OCI-LY3 (cell line): ENCODE measurements around the gene CAPZB.

Experiments
- H2AFZ ChIP-seq: fragments of 200-600, 300-600 bp; shearing (Covaris generic); 2 replicates; pipeline ENCODE4 v1.6.0; 2014; ENCODE audit warnings: antibody characterized with exemption, low read depth, low read length
- H3K27ac ChIP-seq: fragments of 200-600, 300-600 bp; sonication (generic); 2 replicates; pipeline ENCODE4 v1.5.1; 2014; ENCODE audit warnings: mild to moderate bottlenecking, low read length, moderate library complexity, mixed read lengths
- H3K27me3 ChIP-seq: fragments of 200-600, 300-600 bp; sonication (generic); 2 replicates; pipeline ENCODE4 v1.6.1; 2014; ENCODE audit warnings: low read depth, low read length, mixed read lengths
- H3K36me3 ChIP-seq: fragments of 200-600, 300-600 bp; sonication (generic); replicated peaks from 2 replicates; pipeline ENCODE3; 2014; ENCODE audit warnings: low read depth, low read length, mixed read lengths
- H3K4me1 ChIP-seq: fragments of 300-600, 200-600 bp; sonication (generic); 2 replicates; pipeline ENCODE4 v1.6.1; 2014; ENCODE audit warnings: low read length, mixed read lengths
- H3K4me2 ChIP-seq: fragments of 200-600, 300-600 bp; sonication (generic); 2 replicates; pipeline ENCODE4 v1.6.1; 2014; ENCODE audit warnings: low read length, mixed read lengths
- H3K4me3 ChIP-seq: fragments of 300-600, 200-600 bp; sonication (generic); 2 replicates; pipeline ENCODE4 v1.5.1; 2014; ENCODE audit warnings: antibody characterized with exemption, mild to moderate bottlenecking, low read length, moderate library complexity
- H3K79me2 ChIP-seq: fragments of 300-600, 200-600 bp; shearing (Covaris generic); 2 replicates; pipeline ENCODE4 v1.6.1; 2014; ENCODE audit warnings: mild to moderate bottlenecking, low read length, mixed read lengths
- H3K9ac ChIP-seq: fragments of 300-600, 200-600 bp; shearing (Covaris generic); 2 replicates; pipeline ENCODE4 v1.6.0; 2014; ENCODE audit warnings: mild to moderate bottlenecking, low read length, moderate library complexity
- H3K9me3 ChIP-seq: fragments of 200-600, 300-600 bp; shearing (Covaris generic); 2 replicates; pipeline ENCODE4 v1.6.1; 2014; ENCODE audit warnings: low read length, mixed read lengths; ENCODE audit not compliant: insufficient read depth
- H4K20me1 ChIP-seq: fragments of 200-600, 300-600 bp; sonication (generic); 2 replicates; pipeline ENCODE4 v1.6.1; 2016; ENCODE audit warnings: low read length, mixed read lengths; ENCODE audit not compliant: insufficient read depth
- CTCF ChIP-seq: fragments of 200-600, 300-600 bp; sonication (generic); IDR thresholded peaks from 2 replicates; pipeline ENCODE4 v1.5.1; 2014; ENCODE audit warnings: antibody characterized with exemption, low read length, low read depth
- EZH2phosphoT487 ChIP-seq: fragments of 200-600 bp; shearing (Covaris generic); IDR thresholded peaks from 2 replicates; pipeline ENCODE4 v1.6.1; 2018; ENCODE audit warnings: antibody characterized with exemption, mixed run types, low read depth

Gene CAPZB

GRCh38 chr1:19385221-19385620, 100.1 kb downstream of the CAPZB start:
- peaks cover 6% of the 10 kb centered on the region for H3K79me2 ChIP-seq
- H3K4me2 ChIP-seq: no peak overlapping the region
- H3K4me1 ChIP-seq: no peaks in the 10 kb centered on the region
- no peaks in the 10 kb centered on the region for H3K27me3 ChIP-seq
- H4K20me1 ChIP-seq: 0 out of 2 replicates have a peak, but pooled peaks cover 3% of the 10 kb centered on the region
- no peak overlapping the region for H3K4me3 ChIP-seq
- no peaks in the 10 kb centered on the region for H3K9me3 ChIP-seq
- no peak overlapping the region for H2AFZ ChIP-seq
- no peak overlapping the region for H3K27ac ChIP-seq
- H3K36me3 ChIP-seq: peaks cover 2% of the 10 kb centered on the region
- H3K9ac ChIP-seq: no peak overlapping the region
- TF ChIP-seq EZH2phosphoT487: no peak
- no peak for TF ChIP-seq CTCF

- Histone ChIP-seq H3K9me3 (no peaks in the 10 kb centered on the region), H3K4me1 (no peaks in the 10 kb centered on the region), H3K9ac (no peak overlapping the region), H3K4me3 (no peak overlapping the region), H3K27ac (no peak overlapping the region), H3K36me3 (peaks cover 2% of the 10 kb centered on the region), H2AFZ (no peak overlapping the region), H3K27me3 (no peaks in the 10 kb centered on the region), H3K4me2 (no peak overlapping the region), H3K79me2 (peaks cover 3% of the 10 kb centered on the region; the same call in 1 of the 2 replicates), H4K20me1 (0 out of 2 replicates have a peak, but pooled peaks cover 3% of the 10 kb centered on the region)
- TF ChIP-seq CTCF (no peak), EZH2phosphoT487 (no peak)
Observed at GRCh38 chr1:19384772-19385187, 100.6 kb downstream of the CAPZB start.

- Histone ChIP-seq H3K79me2 (no peaks in the 10 kb centered on the region), H3K4me2 (no peak overlapping the region), H4K20me1 (0 out of 2 replicates have a peak, but pooled peaks cover 3% of the 10 kb centered on the region), H3K9me3 (no peaks in the 10 kb centered on the region), H3K27me3 (no peaks in the 10 kb centered on the region), H3K4me3 (no peak overlapping the region), H2AFZ (no peak overlapping the region), H3K36me3 (peaks cover 2% of the 10 kb centered on the region), H3K27ac (no peak overlapping the region), H3K4me1 (no peaks in the 10 kb centered on the region), H3K9ac (no peak overlapping the region)
- no peak for TF ChIP-seq CTCF
- no peak for TF ChIP-seq EZH2phosphoT487
Observed at GRCh38 chr1:19384113-19384512, 101.2 kb downstream of the CAPZB start.

GRCh38 chr1:19382222-19382621, 103.1 kb downstream of the CAPZB start:
- Histone ChIP-seq H3K27ac (no peak overlapping the region), H2AFZ (no peak overlapping the region), H3K4me3 (no peak overlapping the region), H3K79me2 (no peaks in the 10 kb centered on the region), H3K4me2 (no peak overlapping the region), H3K36me3 (peaks cover 11% of the 10 kb centered on the region), H3K27me3 (no peaks in the 10 kb centered on the region), H4K20me1 (0 out of 2 replicates have a peak, but pooled peaks cover under 1% of the 10 kb centered on the region), H3K4me1 (no peaks in the 10 kb centered on the region), H3K9me3 (no peaks in the 10 kb centered on the region), H3K9ac (no peak overlapping the region)
- no peak for TF ChIP-seq CTCF
- no peak for TF ChIP-seq EZH2phosphoT487
